DND-41 (cell line): ENCODE measurements around the gene TSPAN17.

Experiments used
- ATAC-seq: fragments of 200-7000 bp; cut with Tn5 transposase; 3 replicates; pipeline ENCODE4 v1.9.1; 2021; ENCODE audit warnings: low read depth; ENCODE audit not compliant: insufficient read depth
- DNase-seq: peaks from one replicate; pipeline ENCODE4 v3.0.0-alpha.2; 2020
- H2AFZ ChIP-seq: 2 replicates; pipeline ENCODE4 v1.6.0; 2012; ENCODE audit warnings: low read depth, low read length
- H3K27ac ChIP-seq: 2 replicates; pipeline ENCODE4 v1.5.1; 2012; ENCODE audit warnings: low read length, inconsistent platforms
- H3K27me3 ChIP-seq: fragments of 200-600 bp; sonication (generic); 2 replicates; pipeline ENCODE4 v1.6.0; 2012; ENCODE audit warnings: low read length, mild to moderate bottlenecking, inconsistent platforms; ENCODE audit not compliant: insufficient read depth, poor library complexity
- H3K36me3 ChIP-seq: 2 replicates; pipeline ENCODE4 v1.5.1; 2012; ENCODE audit warnings: low read length, inconsistent platforms; ENCODE audit not compliant: insufficient read depth
- H3K4me1 ChIP-seq: 2 replicates; pipeline ENCODE4 v1.5.1; 2012; ENCODE audit warnings: mild to moderate bottlenecking, low read length; ENCODE audit not compliant: insufficient read depth
- H3K4me2 ChIP-seq: 2 replicates; pipeline ENCODE4 v1.6.0; 2012; ENCODE audit warnings: mild to moderate bottlenecking, moderate library complexity, low read length, inconsistent platforms; ENCODE audit not compliant: insufficient read depth
- H3K4me3 ChIP-seq, 2 experiments: fragments of 200-600 bp in 1 of 2; shearing (Covaris generic) in 1 of 2; 2 replicates each; pipeline ENCODE4 v1.5.1; 2012 to 2016; ENCODE audit warnings: inconsistent platforms in 2 of 2, low read length in 2 of 2, mild to moderate bottlenecking in 2 of 2, low read depth in 1 of 2, moderate library complexity in 1 of 2
- H3K79me2 ChIP-seq: 2 replicates; pipeline ENCODE4 v1.6.0; 2012; ENCODE audit warnings: low read length, inconsistent platforms; ENCODE audit not compliant: insufficient read depth
- H3K9ac ChIP-seq: 2 replicates; pipeline ENCODE4 v1.6.0; 2012; ENCODE audit warnings: low read depth, mild to moderate bottlenecking, inconsistent platforms, low read length, moderate library complexity
- H3K9me3 ChIP-seq: 2 replicates; pipeline ENCODE4 v1.5.1; 2012; ENCODE audit warnings: low read length, moderate library complexity, mild to moderate bottlenecking, inconsistent platforms; ENCODE audit not compliant: insufficient read depth, severe bottlenecking
- H4K20me1 ChIP-seq: 2 replicates; pipeline ENCODE4 v1.6.0; 2012; ENCODE audit warnings: low read length; ENCODE audit not compliant: insufficient read depth
- EZH2 ChIP-seq: IDR thresholded peaks from 3 replicates; pipeline ENCODE4 v1.6.1; 2012; ENCODE audit warnings: borderline replicate concordance, low read depth, mild to moderate bottlenecking, moderate library complexity, low read length, inconsistent platforms; ENCODE audit not compliant: severe bottlenecking
- TF ChIP-seq, protein P1 (sequence below): IDR thresholded peaks from 2 replicates; pipeline ENCODE4 v1.5.1; 2012; ENCODE audit warnings: borderline replicate concordance, low read length, moderate library complexity, mild to moderate bottlenecking; ENCODE audit not compliant: poor library complexity, severe bottlenecking; ENCODE audit errors: extremely low read depth

Gene TSPAN17

DNA sequence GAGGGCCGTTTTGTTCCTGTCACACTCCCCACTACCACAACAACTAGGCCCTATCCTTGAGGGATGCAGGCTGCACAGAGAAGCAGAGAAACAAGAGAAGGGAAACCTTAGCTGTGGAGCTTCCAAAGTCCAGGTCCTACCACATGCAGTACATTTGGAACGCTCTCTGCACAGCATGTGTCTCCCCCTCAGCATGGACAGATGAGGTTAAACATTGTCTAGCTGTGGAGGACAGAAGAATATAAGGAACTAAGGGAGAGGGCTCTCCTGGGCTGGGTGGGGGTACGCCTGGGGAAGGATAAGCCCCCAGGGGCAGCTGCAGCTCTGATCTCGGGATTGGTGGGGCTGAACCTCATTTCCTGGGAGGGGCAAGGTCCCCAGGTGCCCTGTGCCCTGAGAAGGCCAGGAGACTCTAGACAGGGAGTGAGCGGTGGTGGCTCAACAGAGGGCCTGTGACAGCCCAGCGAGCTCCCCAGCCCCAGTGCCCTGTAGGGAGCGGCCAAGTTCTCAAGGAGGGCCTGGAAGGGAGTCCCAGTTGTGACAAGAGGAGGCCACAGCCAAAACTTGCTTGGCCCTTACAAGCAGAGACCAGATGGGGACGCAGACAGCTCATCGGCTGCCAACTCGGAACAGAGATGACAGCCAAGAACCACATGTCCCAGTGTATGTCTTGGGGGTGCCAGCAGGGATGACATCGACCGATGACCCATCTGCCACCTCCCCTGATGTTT, 30.1 kb downstream of the TSPAN17 start:
- no peak overlapping the region for H3K4me2 ChIP-seq
- H3K4me3 ChIP-seq = no peak overlapping the region
- no peaks in the 10 kb centered on the region for H3K9me3 ChIP-seq
- H3K27me3 ChIP-seq = peaks cover 4% of the 10 kb centered on the region
- H2AFZ ChIP-seq = no peak overlapping the region
- H3K27ac ChIP-seq = no peak overlapping the region
- no peak for ATAC-seq
- no peak for DNase-seq
- no peaks in the 10 kb centered on the region for H3K36me3 ChIP-seq
- TF ChIP-seq, protein P1, sequence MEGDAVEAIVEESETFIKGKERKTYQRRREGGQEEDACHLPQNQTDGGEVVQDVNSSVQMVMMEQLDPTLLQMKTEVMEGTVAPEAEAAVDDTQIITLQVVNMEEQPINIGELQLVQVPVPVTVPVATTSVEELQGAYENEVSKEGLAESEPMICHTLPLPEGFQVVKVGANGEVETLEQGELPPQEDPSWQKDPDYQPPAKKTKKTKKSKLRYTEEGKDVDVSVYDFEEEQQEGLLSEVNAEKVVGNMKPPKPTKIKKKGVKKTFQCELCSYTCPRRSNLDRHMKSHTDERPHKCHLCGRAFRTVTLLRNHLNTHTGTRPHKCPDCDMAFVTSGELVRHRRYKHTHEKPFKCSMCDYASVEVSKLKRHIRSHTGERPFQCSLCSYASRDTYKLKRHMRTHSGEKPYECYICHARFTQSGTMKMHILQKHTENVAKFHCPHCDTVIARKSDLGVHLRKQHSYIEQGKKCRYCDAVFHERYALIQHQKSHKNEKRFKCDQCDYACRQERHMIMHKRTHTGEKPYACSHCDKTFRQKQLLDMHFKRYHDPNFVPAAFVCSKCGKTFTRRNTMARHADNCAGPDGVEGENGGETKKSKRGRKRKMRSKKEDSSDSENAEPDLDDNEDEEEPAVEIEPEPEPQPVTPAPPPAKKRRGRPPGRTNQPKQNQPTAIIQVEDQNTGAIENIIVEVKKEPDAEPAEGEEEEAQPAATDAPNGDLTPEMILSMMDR = no peak
- no peak for TF ChIP-seq EZH2
- no peaks in the 10 kb centered on the region; the same call in none of the 2 replicates for H4K20me1 ChIP-seq
- no peak overlapping the region for H3K9ac ChIP-seq
- no peaks in the 10 kb centered on the region for H3K4me1 ChIP-seq
- H3K79me2 ChIP-seq = no peaks in the 10 kb centered on the region

GRCh38 chr5:176678584-176678983, 31.3 kb downstream of the TSPAN17 start:
- H3K4me2 ChIP-seq = no peak overlapping the region
- TF ChIP-seq, protein P1 = no peak
- no peak for TF ChIP-seq EZH2
- ATAC-seq = no peak
- H3K36me3 ChIP-seq = no peaks in the 10 kb centered on the region
- peaks cover 12% of the 10 kb centered on the region for H3K27me3 ChIP-seq
- no peak overlapping the region for H3K27ac ChIP-seq
- no peaks in the 10 kb centered on the region for H3K4me1 ChIP-seq
- no peaks in the 10 kb centered on the region for H3K9me3 ChIP-seq
- no peak overlapping the region for H3K9ac ChIP-seq
- no peak overlapping the region for H3K4me3 ChIP-seq
- H3K79me2 ChIP-seq = no peaks in the 10 kb centered on the region
- no peak for DNase-seq
- H4K20me1 ChIP-seq = no peaks in the 10 kb centered on the region; the same call in none of the 2 replicates
- no peak overlapping the region for H2AFZ ChIP-seq

- DNase-seq = no peak
- Histone ChIP-seq H3K79me2 (no peaks in the 10 kb centered on the region), H3K27me3 (peaks cover 12% of the 10 kb centered on the region), H3K27ac (no peak overlapping the region), H2AFZ (no peak overlapping the region), H4K20me1 (no peaks in the 10 kb centered on the region; the same call in 1 of the 2 replicates), H3K4me1 (no peaks in the 10 kb centered on the region), H3K4me2 (no peak overlapping the region), H3K36me3 (no peaks in the 10 kb centered on the region), H3K9ac (no peak overlapping the region), H3K9me3 (no peaks in the 10 kb centered on the region), H3K4me3 (no peak overlapping the region)
- TF ChIP-seq, protein P1 = no peak
- no peak for TF ChIP-seq EZH2
- ATAC-seq = no peak
Measured at GRCh38 chr5:176679365-176680225, 32.3 kb downstream of the TSPAN17 start.
